Pulmonary artery endothelial cell (primary cell): ENCODE measurements around the gene CACNA1D. TPM values are rescaled to one million over a fixed set of nuclear protein-coding genes. Genes with fewer than 3 reads are reported as not detected.

Experiments
- DNase-seq: peaks from one replicate; pipeline ENCODE4 v3.0.0-alpha.2; 2011; ENCODE audit warnings: low read depth, low spot score
- total RNA-seq: library from RNA; depleted of rRNA; stranded (reverse); fragments of >200 nt; gene quantifications from 2 replicates; pipeline ENCODE4 v1.2.3, GENCODE V29; 2014

The CACNA1D gene
- total RNA-seq, 1 donor from 2014 or later, result not detected

DNA sequence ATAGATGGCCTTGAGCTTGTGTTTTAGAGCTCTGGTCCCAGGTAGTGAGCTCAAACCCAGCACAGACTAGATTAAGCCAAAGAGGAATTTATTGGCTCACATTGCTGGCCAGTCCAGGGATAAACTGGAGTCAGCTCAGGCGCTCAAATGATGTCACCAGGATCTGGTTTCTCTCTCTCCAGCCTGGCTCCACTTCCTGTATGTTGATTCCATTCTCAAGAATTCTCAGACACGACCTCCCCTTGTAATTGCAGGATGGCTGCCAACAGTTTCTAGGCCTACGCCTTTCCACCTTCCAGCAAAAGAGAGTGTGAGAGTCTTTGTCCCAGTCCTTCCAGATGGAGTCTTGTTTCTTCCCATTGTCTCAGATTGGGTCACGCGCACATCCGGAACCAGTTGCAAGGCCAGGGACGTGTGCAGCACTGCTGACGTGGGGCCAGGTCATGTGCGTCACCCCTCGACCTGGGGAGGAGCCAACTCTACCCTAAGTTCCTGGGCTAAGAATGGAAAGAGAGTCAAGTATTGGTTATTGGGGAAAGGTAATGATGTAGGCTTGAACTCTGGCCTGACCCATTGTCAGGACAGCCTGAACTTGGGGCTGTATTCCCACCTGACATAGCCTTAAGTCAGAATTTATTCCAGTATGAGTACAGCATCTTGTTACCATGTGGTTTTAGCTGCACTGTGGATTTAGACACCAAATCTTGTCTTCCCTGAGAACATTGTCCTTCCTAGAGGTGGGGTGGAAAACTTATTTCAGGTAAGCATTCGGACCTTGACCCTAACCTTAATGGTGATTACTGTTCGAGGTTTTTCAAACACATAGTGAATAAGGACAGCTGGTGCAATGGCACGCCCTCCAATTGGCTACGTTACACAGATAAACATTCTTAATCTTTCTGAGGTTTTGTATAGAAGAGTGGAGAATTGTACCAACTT, 31.6 kb downstream of the CACNA1D start:
- DNase-seq, result no peak

DNA sequence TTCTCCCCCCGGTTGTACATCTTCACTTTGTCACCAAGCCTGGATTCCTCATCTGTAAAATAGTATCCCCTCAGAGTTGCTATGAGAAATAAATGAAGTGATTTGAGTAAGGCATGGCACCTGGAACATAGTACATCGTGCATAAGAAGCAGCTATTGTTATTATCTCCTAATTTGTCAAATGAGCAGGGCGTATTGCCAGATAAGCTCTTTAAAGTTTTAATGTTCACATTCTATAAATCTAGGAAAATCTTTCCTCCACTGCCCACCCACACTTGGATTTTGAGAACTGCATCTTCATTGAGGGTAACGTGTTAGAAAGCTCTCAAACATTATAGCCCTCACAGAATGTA, 32.3 kb downstream of the CACNA1D start:
- DNase-seq, result no peak

DNA sequence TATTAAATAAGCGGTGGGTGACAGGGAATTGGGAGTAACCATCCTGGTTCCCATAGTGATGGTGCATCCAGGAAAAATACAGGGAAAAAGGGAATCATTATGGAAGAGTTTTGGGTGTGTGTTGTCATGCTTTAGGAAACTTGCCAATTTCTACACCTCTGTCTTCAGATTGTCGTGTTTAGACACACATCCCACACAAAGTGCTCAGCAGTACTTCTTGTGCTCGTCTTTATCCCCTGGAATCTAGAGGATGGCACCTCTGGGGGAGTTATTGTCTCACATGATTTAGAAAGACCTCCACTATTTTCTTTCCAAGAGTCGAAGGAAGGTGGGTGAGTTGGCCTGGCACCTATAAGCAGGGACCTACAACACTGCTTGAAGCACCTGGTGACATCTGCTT, 35.8 kb downstream of the CACNA1D start:
- no peak for DNase-seq

DNA sequence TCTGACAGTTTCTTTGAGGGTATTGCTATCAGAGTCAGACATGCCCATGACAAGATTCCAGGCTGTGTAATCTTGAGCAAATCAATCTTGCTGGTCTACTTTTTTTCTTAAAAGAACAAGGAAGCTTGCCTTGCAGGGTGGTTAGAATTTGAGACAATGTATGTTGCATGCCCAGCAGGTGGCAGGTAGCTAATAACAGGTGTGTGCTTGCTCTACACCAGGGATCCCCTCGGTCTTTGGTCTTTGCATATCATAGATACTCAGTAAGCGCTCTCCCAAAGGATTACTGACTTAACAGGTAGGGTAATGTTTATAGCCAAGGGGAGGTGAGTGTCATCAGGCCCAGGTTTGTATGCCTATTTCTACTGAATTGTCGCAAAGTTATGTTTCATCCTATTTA, 37.3 kb downstream of the CACNA1D start:
- no peak for DNase-seq

DNA sequence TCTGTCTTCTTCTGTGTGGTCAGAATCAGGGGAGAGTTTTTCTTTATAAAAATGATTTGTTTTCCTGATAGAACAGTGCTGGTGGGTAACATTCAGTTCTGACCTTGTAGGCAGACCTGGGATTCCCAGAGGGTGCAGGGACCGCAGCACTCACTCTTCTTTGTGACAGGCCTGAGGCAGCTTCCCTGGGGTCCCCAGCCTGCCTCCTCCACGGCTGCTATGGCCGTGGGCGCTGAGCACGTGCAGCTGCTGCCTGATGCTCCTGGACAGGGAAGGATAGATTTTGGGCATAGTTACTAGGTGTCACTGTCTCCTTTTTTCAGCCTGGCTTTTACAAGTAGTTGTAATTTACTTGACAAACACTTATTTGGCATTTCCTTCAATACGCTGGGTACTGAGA, 39.1 kb downstream of the CACNA1D start:
- no peak for DNase-seq

DNA sequence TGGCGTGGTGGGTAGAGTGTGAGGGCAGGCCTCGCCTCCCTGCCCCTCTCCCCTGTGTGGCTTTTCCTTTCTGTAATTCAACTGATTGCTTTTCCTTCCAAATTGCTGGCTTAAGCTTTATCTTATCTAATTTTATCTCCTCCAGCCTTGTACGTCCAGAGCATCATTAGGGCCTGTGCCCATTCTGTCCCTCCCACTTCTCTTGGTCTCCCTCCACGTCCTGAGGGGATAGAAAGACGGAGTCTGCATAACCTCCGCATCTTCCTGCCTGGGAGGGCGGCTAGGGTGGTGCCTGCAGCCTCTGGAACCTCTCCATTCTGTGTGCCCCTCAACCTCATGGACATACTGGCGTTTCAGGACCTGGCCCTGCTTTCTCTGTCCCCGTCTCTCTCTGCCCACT, 39.8 kb downstream of the CACNA1D start:
- DNase-seq, result no peak

DNA sequence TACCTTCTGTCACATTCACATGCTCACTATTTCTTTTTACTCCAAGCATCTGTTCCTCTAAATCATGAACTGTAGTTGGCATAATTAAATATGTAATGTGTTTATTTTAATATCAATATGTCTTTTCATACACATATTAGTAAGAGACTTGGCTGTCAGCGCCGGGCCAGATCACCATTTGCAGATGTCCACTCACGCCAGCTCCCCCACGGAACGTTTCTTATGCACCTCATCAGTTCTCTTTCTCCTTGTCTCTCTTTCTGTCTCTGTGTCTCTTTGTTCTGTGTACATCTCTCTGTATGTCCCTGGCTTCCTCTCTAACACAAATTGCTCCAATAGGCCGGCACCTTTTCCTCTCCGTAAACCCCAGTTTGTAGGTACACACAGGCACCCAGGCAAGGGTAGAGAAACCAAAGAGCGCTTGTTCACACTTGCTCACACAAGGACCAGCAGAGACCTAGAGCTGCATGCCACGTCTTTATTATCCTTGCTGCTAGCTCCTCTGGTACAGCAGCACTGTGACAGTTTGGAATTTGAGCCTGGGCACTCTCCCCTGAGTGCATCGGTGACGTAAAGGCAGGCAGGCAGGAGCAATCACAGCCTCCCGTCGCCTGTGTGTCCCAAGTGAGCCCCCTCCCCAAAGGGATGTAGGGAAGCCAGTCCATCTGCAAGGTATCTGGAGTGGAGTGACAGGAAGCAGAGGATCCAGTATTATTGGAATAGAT, 40.4 kb downstream of the CACNA1D start:
- DNase-seq, result no peak

DNA sequence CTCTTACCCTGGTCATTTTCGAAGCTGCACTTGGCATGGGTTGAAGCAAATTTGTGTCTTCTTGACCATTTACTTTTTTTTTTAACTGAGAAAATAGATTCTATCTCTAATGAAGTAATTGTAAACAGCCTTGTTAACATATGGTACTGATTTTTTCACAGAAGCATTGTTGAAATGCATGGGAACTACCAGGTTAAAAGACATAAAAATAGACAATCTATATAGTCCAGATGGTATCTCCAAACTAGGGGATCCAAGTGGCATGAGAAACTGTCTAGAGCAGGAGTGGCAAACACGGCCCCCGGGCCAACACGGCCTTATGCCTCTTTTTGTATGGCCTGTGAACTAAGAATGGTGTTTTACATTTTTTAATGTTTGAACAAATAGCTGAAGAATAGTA, 41.9 kb downstream of the CACNA1D start:
- no peak for DNase-seq

DNA sequence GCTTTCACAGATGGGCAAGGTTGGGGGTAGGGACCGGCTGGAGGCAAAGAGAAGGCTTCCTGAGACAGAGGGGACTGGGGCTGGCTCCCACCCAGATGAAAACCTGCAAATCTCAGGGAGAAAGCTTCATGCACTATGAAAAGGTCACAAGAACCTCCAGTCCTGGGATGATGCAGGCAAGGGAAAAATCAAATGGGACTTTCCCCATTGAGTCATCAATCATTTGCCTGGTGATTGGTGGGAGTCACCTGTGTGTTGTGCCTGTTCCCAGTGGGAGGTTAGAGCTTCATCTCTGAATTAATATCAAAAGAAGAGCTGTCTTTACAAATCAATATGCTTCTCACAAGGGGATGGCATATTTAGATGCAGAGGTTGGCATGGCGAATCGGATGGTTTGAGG, 49.9 kb downstream of the CACNA1D start:
- DNase-seq, result no peak

DNA sequence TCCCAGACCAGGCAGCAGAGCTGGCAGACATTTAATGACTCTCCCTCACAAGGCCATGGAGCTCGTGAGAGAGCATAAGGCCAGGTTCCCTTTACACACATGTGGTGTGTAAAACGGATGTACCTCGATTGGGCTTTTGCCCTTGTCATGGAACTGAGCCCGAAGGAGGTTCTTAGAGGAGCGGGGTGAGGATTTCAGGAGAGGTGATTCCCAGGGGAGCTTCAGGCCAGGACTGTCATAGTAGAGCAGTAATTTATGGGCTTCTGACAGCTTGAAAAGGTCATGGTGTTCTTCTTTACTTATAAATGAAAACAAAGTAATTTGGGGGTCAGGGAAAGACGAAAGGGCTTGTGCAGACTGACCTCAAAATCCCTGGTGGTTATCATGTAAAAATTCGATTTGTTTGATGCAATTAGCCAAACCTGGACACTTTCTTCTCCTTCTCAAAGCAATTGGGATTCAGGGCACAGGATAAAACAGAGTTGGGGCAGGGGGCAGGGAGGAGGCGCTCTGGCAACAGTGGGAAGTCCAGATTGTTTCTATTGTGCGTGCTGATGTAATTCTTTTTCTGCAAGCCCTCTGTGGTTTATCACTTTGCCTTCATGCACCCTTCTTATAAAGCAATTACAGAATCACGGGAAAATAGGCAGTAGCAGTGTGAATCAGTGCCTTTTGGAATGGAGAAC, 51.0 kb downstream of the CACNA1D start:
- no peak for DNase-seq

DNA sequence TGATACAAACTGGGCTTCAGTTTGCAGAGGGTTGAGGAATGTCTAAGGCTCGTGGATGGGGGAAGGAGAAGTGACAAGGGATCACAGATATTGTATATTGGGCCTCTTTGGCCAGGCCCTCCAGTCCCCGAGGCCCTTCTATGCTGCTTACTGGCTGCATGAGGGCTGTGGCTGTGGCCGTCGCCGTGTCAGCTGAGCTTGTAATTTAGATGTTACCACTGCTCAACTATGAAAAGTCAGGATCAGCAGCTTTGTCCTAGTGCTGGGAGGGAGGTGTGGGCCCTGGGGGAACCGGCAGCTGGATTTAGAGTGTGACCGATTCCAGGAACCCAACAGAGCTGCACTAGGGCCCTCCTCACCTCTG, 51.6 kb downstream of the CACNA1D start:
- no peak for DNase-seq

DNA sequence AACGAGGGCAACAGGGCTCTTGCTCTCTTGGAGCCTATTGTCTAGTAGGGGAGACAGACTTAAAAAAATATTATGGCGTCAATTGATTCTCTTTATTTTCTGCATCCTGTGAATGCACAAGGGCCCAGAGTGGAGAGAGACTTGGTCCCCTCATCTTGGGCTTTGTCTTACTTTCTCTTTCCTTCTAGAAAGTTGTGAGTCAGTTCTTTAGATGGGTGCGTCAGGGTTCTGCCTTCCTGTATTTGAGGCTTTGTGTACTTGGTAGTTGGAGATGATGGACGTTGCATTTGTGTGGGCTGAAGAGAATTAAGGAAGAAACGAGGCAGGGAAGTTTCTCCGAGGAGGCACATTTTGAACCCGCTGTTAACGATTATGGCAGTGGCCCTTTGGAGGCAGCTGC, 52.9 kb downstream of the CACNA1D start:
- no peak for DNase-seq

DNA sequence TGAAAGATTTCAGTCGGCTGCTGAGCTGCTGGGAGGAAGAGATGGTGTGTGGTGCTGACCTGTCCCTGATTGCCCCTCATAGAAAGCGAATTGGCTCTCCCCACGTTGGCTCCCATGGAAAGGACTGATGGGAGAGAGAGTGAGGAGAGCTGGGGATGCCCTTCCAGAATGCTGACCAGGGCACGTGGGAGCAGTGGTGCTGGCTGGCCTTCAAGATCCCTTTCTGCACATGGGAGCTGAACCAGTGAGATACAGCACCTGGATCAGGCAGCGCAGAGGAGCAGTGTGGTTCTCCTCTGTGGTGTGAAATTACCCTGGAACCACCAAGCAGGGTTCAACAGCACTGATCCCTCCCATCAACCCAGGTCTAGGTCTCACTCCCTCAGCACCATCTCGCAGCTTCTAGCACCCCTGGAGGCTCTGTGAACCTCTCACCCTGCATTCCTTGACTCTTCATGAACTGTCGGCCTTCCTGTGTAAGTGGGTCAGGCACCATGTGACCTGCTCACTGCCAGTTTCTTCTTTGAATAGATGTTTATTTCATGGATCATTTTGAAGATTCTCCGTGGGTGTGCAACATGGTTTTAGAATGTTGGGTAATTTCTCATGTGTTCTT, 55.7 kb downstream of the CACNA1D start:
- DNase-seq, result no peak

DNA sequence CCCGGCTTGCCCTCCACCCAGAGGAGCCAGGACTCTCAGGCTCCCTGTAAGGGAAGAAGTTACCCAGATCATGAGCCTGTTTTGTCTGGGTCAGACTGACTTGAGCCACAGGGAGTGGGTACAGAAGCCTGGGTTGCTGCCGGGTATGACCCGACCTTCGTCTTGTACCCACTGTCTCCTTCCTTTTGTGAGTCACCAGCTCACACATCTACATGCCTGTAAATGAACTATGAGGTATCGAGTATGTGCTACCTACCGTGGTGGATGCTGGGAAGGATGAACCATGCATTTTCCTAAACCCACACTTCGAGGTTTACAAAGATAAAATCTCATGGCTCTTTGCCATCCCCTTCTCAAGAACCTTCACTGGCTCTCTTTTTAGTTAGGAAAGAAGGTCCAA, 56.9 kb downstream of the CACNA1D start:
- DNase-seq, result no peak

DNA sequence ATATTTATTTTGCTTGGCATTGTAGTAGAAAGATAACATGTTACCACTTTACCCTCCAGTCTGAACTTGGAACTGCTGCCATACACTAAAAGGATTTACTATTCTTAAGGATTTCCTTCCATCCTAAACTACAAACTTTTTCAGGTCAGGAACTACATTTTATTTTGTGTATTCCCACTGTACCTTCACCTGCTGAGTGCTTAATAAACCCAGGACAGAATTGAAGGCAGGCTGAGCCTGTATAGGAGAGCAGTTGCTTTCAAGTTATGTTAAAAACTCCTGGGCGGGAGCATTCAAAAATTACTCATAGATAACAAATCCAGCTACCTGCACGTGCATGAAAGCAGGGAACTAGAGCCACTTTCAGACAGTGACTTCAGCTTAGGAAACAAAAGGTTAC, 58.3 kb downstream of the CACNA1D start:
- no peak for DNase-seq

DNA sequence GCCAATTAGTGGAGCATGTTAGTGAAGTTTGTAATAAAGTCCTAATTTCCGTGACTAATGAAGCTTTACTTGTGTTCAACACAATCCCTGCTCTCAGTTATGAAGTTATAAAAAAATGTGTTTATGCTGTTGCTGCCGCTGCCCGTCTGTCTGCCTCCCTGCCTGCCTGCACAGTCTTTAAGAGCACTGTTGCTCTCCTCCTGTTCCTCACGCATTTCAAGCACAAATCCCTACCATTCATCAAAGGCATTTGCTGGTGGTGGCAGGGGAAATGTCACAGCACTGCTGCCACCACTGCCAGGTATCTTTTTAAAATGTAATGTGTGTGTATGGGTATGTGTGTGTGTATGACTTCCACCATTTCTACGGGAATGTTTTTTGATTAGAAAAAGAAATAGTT, 58.8 kb downstream of the CACNA1D start:
- DNase-seq, result no peak

DNA sequence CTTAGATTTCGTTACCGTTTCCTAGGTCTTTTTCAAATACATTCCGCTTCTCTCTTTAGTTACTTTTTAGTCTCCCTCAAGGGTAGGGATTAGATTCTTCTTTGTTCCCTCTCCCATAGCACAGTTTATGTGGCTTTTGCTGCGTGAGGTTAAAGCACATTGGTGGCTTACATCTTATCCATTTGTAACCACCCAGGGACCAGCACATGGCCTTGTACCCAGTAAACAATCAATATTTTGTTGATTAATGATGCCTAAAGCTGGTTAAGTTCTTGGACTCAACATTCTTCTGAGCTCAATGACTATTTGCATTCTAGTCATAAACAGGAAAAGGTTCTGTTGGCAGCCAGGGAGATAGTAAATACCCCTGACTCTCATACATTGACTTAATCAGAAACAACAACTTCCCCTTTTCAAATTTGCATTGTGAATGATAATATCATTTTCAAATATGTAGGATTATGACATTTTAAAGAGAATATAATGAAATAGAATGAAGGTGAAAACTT, 60.2 kb downstream of the CACNA1D start:
- no peak for DNase-seq

DNA sequence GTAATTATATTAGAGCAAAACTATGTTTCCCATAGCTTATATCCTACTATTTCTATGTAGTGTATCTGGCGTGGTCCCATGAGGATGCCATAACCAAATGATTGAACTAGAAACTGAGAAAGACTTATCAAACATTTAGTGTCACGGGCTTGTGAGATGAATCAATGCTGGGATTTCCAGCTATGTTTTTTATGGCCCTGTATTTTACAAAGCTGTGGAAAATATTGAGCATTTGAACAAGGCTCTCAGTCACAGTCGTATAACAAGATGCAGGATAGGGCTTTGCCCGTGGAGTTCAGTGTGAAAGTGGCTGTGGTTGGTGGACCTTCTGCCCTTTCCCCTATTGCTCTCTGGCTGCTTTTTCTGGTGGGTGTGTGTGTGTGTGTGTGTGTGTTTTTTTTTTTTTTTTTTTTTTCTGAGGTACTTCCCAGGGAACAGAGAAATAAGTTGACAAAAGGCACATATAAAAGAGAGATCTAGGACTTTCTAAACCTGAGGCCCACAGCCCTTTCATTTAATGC, 60.7 kb downstream of the CACNA1D start:
- no peak for DNase-seq

DNA sequence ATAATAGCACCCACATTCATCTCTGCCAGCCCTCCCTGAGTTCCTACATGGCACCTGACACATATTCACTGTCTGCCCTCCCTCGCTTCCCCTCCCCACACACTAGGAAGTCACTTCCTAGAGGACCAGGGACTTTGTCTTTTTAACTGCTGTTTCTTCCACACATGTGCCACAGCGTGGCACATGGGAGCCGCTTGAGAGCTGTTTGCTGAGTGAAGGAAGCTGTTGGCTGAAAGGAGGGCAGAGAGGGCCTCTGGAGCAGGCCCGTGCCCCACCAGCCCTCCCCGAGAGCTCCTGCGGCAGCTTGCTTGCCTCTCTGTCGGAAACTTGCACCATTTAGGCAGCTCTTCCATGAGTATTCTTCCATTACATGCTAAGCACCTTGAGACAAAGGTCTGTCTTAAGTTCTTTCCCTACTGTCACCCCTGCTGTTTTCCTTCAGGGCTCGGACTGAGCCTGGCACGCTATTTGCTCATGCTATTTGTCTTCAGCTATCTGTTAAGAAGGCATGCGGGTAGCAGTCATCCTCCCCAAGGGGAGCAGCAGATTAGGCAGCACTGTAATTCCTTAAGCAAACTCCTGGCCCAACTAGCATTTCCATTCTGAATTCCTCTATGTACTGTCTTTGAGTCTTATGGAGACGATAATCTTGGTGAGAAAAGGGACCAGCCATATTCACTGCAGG, 72.2 kb downstream of the CACNA1D start:
- no peak for DNase-seq

DNA sequence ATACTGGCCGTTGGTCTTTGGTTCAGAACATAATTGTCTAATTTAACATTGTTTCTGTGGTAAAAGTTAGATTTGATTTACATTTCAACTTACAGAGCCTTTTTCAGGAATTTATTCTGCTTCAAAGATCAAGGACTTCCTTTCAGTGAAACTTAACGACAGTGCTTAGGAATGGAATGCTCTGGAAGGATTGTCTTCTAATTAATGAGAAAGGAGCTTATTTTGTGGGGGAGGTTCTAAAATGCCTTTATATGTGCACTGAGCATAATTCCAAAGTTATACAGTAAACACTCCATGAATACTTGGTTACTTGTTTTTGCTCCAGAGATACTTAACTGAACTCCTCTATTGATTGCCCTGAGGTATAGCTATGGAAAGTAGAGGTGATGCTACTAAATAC, 75.7 kb downstream of the CACNA1D start:
- no peak for DNase-seq

DNA sequence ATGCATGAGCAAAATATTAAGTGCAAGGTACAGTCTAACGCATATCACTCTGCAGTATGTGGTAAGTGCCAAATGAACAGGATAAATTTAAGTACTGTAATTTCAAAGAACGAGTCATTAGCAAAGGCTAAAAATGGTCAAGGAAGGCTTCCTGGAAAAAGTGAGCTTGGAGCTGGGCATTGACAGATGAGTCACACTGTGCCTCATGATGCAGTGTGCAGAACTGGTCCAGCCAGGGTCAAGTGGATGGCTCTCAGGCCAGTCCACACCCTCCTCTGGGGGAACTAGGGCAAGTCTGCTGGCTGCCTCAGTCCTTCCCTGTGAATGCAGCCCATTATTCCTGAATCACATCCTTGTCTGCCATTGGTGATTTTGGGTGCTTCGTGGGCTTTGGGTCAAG, 76.3 kb downstream of the CACNA1D start:
- no peak for DNase-seq
